HG03439 (cell line): ENCODE measurements around the gene MYO18B.

ENCODE experiments used
- ATAC-seq: cut with Tn5 transposase; IDR thresholded peaks from one replicate; pipeline ENCODE4 v1.9.1; 2021; ENCODE audit warnings: mild to moderate bottlenecking, moderate library complexity; ENCODE audit not compliant: unreplicated experiment

MYO18B gene

GRCh38 chr22:25817092-25817943 lies 75.3 kb downstream of the MYO18B start:
- no peak for ATAC-seq

GRCh38 chr22:25818541-25818940 lies 76.6 kb downstream of the MYO18B start:
- ATAC-seq, result no peak

- ATAC-seq, result no peak
Observed at GRCh38 chr22:25822344-25822743, 80.4 kb downstream of the MYO18B start.

GRCh38 chr22:25823276-25823675 lies 81.3 kb downstream of the MYO18B start:
- ATAC-seq, result no peak

GRCh38 chr22:25824828-25825423 lies 82.9 kb downstream of the MYO18B start:
- no peak for ATAC-seq

- ATAC-seq, result no peak
Observed at GRCh38 chr22:25827415-25827814, 85.4 kb downstream of the MYO18B start.

GRCh38 chr22:25828422-25828821 lies 86.4 kb downstream of the MYO18B start:
- ATAC-seq, result no peak

GRCh38 chr22:25829237-25829636 lies 87.2 kb downstream of the MYO18B start:
- no peak for ATAC-seq

GRCh38 chr22:25829808-25830777 lies 88.1 kb downstream of the MYO18B start:
- no peak for ATAC-seq

- ATAC-seq, result no peak
Observed at GRCh38 chr22:25833091-25833490, 91.1 kb downstream of the MYO18B start.

GRCh38 chr22:25833676-25834075 lies 91.7 kb downstream of the MYO18B start:
- no peak for ATAC-seq

- no peak for ATAC-seq
Observed at GRCh38 chr22:25834490-25834889, 92.5 kb downstream of the MYO18B start.

GRCh38 chr22:25835348-25835747 lies 93.4 kb downstream of the MYO18B start:
- ATAC-seq, result no peak

- ATAC-seq, result no peak
Observed at GRCh38 chr22:25837288-25837900, 95.4 kb downstream of the MYO18B start.

GRCh38 chr22:25838960-25839741 lies 97.2 kb downstream of the MYO18B start:
- no peak for ATAC-seq

- ATAC-seq, result no peak
Observed at GRCh38 chr22:25839755-25840154, 97.8 kb downstream of the MYO18B start.

GRCh38 chr22:25840167-25840566 lies 98.2 kb downstream of the MYO18B start:
- ATAC-seq, result no peak

GRCh38 chr22:25840891-25841290 lies 98.9 kb downstream of the MYO18B start:
- no peak for ATAC-seq

- ATAC-seq, result no peak
Observed at GRCh38 chr22:25841775-25842174, 99.8 kb downstream of the MYO18B start.
